ENCODE measurements around the gene ABHD17A.

ABHD17A gene

GRCh38 chr19:1828279-1829238 is 56.7 kb downstream of the ABHD17A start:
- H3K4me3 ChIP-seq (ENCODE audit: low read length), result no peak overlapping the region
- TF ChIP-seq ZNF274 (IDR thresholded peaks at IDR 0.05; ENCODE audit: low read depth, low read length), result no peak

GRCh38 chr19:1827566-1828278 is 57.6 kb downstream of the ABHD17A start:
- no peak for TF ChIP-seq ZNF274 (IDR thresholded peaks at IDR 0.05; ENCODE audit: low read depth, low read length)
- no peak overlapping the region for H3K4me3 ChIP-seq (ENCODE audit: low read length)
